ENCODE measurements around the gene ARHGEF5.

DNA sequence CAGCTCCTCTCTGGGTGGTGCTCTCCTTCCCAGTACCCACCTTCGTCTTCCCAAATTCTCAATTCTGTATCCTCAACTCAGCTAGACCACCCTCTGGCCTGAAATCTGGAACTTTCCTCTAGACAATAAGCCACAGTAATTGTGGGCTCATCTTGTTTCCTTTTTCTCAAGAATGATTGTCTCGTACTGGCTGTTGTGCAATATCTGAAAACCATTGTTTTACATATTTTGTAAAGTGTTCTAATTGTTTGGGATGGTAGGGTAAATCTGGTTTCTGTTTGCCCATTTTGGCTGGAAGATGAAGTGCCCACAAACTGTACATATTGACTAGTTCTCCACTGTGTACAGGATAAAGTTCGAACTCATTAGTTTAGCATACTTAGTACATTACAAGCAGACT lies 59.6 kb downstream of the ARHGEF5 start:
- TF ChIP-seq, protein P1, sequence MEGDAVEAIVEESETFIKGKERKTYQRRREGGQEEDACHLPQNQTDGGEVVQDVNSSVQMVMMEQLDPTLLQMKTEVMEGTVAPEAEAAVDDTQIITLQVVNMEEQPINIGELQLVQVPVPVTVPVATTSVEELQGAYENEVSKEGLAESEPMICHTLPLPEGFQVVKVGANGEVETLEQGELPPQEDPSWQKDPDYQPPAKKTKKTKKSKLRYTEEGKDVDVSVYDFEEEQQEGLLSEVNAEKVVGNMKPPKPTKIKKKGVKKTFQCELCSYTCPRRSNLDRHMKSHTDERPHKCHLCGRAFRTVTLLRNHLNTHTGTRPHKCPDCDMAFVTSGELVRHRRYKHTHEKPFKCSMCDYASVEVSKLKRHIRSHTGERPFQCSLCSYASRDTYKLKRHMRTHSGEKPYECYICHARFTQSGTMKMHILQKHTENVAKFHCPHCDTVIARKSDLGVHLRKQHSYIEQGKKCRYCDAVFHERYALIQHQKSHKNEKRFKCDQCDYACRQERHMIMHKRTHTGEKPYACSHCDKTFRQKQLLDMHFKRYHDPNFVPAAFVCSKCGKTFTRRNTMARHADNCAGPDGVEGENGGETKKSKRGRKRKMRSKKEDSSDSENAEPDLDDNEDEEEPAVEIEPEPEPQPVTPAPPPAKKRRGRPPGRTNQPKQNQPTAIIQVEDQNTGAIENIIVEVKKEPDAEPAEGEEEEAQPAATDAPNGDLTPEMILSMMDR (conservative IDR thresholded peaks at IDR 0.05; ENCODE audit: low read depth, low read length): no peak
- TF ChIP-seq CEBPB (IDR thresholded peaks at IDR 0.05; ENCODE audit: low read depth, low read length) (peak; percentile 43), POLR2A (IDR thresholded peaks at IDR 0.05; ENCODE audit: low read depth, low read length) (no peak), SMC3 (IDR thresholded peaks at IDR 0.05; ENCODE audit: low read depth, low read length) (no peak), MAZ (IDR thresholded peaks at IDR 0.05; ENCODE audit: borderline replicate concordance, low read depth, low read length) (no peak), RAD21 (IDR thresholded peaks at IDR 0.05; ENCODE audit: low read length) (no peak), RCOR1 (IDR thresholded peaks at IDR 0.05; ENCODE audit: insufficient replicate concordance, low read length) (no peak), BHLHE40 (IDR thresholded peaks at IDR 0.05; ENCODE audit: low read depth, low read length) (no peak), MXI1 (IDR thresholded peaks at IDR 0.05; ENCODE audit: borderline replicate concordance, low read depth, low read length) (no peak), RFX5 (IDR thresholded peaks at IDR 0.05; ENCODE audit: low read depth, low read length) (no peak), CHD1 (IDR thresholded peaks at IDR 0.05; ENCODE audit: low read depth, low read length) (no peak), NFE2L2 (IDR thresholded peaks at IDR 0.05; ENCODE audit: low read depth, low read length) (no peak), MAFK (IDR thresholded peaks at IDR 0.05; ENCODE audit: low read depth, low read length) (no peak)
- TF ChIP-seq, protein P2, sequence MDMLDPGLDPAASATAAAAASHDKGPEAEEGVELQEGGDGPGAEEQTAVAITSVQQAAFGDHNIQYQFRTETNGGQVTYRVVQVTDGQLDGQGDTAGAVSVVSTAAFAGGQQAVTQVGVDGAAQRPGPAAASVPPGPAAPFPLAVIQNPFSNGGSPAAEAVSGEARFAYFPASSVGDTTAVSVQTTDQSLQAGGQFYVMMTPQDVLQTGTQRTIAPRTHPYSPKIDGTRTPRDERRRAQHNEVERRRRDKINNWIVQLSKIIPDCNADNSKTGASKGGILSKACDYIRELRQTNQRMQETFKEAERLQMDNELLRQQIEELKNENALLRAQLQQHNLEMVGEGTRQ (IDR thresholded peaks at IDR 0.05; ENCODE audit: low read depth, low read length): no peak

Data from IMR-90 (cell line).